GM19372 (cell line): Measurements from ENCODE around the gene ALDH3A1.

Source experiments
- ATAC-seq: cut with Tn5 transposase; IDR thresholded peaks from one replicate; pipeline ENCODE4 v1.9.1; 2021; ENCODE audit warnings: mild to moderate bottlenecking, low read depth, moderate library complexity; ENCODE audit not compliant: unreplicated experiment

The ALDH3A1 gene

DNA sequence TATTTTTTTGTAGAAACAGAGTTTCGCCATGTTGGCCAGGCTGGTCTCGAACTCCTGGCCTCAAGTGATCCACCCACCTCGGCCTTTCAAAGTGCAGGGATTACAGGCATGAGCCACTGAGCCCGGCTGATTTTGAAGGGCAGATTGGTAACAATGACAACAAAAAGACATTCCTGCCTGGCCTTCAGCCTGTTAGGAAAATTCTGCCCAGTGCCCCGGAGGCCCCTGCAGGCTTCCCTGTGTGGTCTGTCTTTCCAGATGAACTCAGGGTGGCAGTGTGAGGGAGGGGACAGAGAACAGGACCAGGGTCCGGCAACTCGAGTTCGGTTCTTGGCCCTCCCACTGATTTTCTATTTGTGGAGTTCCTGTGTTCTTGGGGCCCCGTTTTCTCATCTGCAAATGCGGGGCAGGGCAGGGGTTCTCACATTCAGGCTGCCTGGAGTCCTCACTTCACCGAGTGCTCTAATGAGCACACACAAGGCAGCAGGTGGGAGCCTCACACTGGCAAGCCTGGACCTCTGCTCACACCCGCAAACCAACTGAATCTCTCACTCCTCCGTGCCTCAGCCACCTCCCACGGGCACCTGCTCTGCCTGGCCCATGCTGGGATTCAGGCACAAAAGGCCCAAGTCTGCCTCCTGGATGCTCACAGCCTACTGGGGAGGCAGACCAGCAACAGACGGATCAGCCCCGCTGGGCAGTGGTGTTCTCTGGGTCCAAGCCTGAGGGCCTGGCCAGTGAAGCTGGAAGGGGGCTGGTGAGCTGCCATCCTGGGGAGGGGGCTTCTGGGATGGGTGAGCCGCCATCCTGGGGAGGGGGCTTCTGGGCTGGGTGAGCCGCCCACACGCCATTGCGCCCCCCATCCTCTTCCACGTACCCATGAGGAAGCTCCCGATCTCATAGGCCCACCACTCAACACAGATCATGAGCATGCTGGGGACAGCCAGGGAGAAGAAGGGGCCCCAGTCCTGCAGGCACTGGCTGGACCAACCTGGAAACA lies 42.0 kb downstream of the ALDH3A1 start:
- ATAC-seq: no peak

GRCh38 chr17:19705201-19705600 lies 42.9 kb downstream of the ALDH3A1 start:
- no peak for ATAC-seq

DNA sequence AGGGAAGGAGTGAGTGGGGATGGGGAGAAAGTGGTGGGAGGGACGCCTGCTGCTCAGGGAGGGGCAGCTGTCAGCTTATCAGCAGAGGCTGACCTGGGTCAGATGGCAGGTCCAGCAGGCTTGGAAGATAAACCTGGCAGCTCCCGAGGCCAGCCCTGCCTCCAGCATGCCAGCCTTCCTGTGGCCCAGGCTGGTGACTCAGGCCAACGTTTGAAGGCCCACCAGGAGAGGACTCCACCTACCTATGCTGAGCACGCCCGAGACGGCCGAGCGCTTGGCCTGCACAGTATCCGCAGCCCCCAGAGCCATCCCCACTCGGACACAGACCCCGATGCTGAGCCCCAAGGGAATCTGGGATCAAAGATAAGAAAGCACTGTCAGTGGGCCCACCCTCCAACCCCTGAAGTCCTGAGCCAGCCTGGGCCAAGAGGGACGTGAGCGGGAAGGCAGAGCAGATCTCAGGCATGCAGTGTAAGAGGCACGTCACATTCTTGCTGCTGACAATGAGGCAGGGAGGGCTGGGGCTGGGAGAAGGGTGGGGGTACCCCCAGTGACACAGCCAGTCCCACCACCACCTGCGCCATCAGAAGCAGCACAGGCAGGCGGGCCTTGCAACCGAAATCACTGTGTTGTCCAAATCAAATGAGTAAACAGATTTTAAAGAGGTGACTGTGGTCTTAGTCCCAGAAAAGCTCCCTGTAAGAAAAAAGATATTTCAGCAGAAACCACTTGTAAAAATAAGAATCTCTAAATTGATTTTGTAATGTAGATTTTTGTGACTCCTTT lies 44.1 kb downstream of the ALDH3A1 start:
- no peak for ATAC-seq

GRCh38 chr17:19703106-19703827 lies 44.8 kb downstream of the ALDH3A1 start:
- no peak for ATAC-seq

DNA sequence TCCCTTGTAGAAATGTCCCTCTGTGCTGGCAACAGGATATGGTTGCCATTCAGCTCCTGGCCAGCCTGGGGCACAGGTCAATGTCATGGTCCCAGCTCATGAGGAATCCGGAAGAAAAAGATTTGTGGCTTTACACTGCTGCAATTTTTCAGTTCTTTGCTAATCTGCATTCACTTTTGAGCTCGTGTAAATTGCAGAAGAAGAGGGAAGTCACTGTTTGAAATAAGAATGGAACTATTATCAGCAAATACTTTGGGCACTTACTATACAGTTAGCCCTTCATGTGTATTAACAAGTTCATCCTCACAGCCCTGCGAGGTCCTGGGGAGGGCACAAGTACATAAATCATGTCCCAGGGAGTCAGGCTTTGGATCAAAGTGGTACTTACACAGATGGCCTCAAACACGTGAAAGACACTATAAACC lies 45.9 kb downstream of the ALDH3A1 start:
- ATAC-seq: no peak
